ENCODE data around the gene SMIM10L2A. TPM values are rescaled to one million over a fixed set of nuclear protein-coding genes. Genes with fewer than 3 reads are reported as not detected.
A peak's percentile ranks its signal among the peaks of the same experiment; 100 is the strongest.

Gene SMIM10L2A
- total and polyA plus RNA-seq, 2 of the 8 experiments (the other 6 are each of a cell fraction or from before 2014, with no cell fraction given): 5.0 to 7.5 TPM

DNA sequence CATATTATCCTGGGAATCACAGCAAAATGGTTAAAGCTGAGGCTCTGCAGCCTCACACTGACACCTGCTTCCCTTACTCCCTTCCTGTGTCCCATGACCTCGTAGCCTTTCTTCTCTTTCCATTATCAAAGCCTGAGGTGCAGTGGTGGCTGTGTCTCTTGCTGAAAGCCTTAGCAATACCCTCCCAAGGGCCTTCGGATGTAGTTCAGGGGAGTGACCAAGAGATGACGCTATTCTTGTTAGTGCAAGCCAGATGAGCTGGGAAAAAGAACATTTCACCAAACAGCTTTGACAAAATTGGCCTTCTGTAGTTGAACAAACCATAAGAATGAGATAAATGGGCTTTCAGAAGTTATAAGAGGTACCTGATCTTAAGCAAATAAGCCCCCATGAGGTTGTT, 31.6 kb downstream of the SMIM10L2A start:
- Histone ChIP-seq H3K27me3 (replicated peaks in 1 of 4; ENCODE audit: control insufficient read depth in 3 of 4, extremely low read depth in 1 of 4, insufficient read depth in 3 of 4, low read length in 3 of 4) (no peaks in the 10 kb centered on the region), H3K27ac (ENCODE audit: low read depth, low read length) (no peak overlapping the region), H2BK15ac (ENCODE audit: low read length) (no peak overlapping the region), H3K23ac (ENCODE audit: insufficient read length) (no peak overlapping the region), H3K79me1 (ENCODE audit: low read depth, low read length) (no peaks in the 10 kb centered on the region), H4K5ac (ENCODE audit: insufficient read length, low read depth, low read length) (no peak overlapping the region), H3K14ac (ENCODE audit: insufficient read length) (no peak overlapping the region), H3K36me3 (ENCODE audit: control insufficient read depth in 2 of 4, insufficient read depth in 4 of 4, low read length in 3 of 4) (no peaks in the 10 kb centered on the region), H3K9me3 (ENCODE audit: insufficient read depth in 2 of 2, low read depth in 1 of 2, low read length in 1 of 2) (no peaks in the 10 kb centered on the region), H3K4me1 (replicated peaks in 1 of 4; ENCODE audit: control insufficient read depth in 3 of 4, insufficient read depth in 4 of 4, low read length in 3 of 4) (peaks cover 0 to 8% (median 0%) of the 10 kb centered on the region in 4 experiments; a peak in 1 of 7 replicates), H3K9ac (replicated peaks in 1 of 4; ENCODE audit: extremely low read depth in 1 of 4, low read depth in 3 of 4, low read length in 3 of 4) (no peak overlapping the region), H4K91ac (replicated peaks; ENCODE audit: insufficient read length, low read length) (no peak overlapping the region), H2AFZ (ENCODE audit: low read length) (no peak overlapping the region), H3K18ac (ENCODE audit: extremely low read depth, low read length) (no peak overlapping the region), H2BK12ac (ENCODE audit: low read depth, low read length) (no peak overlapping the region), H2BK20ac (ENCODE audit: low read length) (no peak overlapping the region), H3K4ac (replicated peaks; ENCODE audit: insufficient read length, low read depth, low read length) (no peak overlapping the region), H3K56ac (replicated peaks; ENCODE audit: insufficient read length, low read depth, low read length) (no peak overlapping the region), H2AK5ac (ENCODE audit: low read depth, low read length) (no peak overlapping the region), H3K23me2 (ENCODE audit: low read depth, low read length) (no peaks in the 10 kb centered on the region), H4K8ac (ENCODE audit: extremely low read depth, insufficient read depth, low read length) (no peak overlapping the region), H3K4me3 (ENCODE audit: extremely low read depth in 1 of 4, insufficient read depth in 2 of 4, low read depth in 3 of 4, low read length in 4 of 4) (no peak overlapping the region), H2BK5ac (ENCODE audit: low read depth, low read length) (no peak overlapping the region), H3K79me2 (ENCODE audit: control insufficient read depth in 1 of 2, insufficient read depth in 2 of 2, low read length in 2 of 2) (no peaks in the 10 kb centered on the region), H4K20me1 (replicated peaks in 1 of 2; ENCODE audit: control insufficient read depth in 1 of 2, insufficient read depth in 2 of 2, low read length in 2 of 2) (no peaks in the 10 kb centered on the region), H3K4me2 (ENCODE audit: insufficient read depth in 1 of 2, low read depth in 2 of 2, low read length in 2 of 2) (no peak overlapping the region), H2BK120ac (replicated peaks; ENCODE audit: low read depth, low read length) (no peak overlapping the region)
- WGBS, 2 experiments (ENCODE audit: extremely low coverage in 1 of 2, insufficient coverage in 1 of 2, insufficient read length in 1 of 2, insufficient replicate concordance in 2 of 2, low coverage in 1 of 2, low lambda C conversion rate in 2 of 2, missing lambda C conversion rate in 1 of 2): 71% methylated on average over 3 of the region's 3 CpGs; no CpG with 5 or more reads in 1 of the 2 experiments
- ChIA-PET CTCF (ENCODE audit: partially characterized antibody) (interaction anchor here (1.0 to 2.6 kb wide), 11 partner anchors 9 to 114 kb away, joined by 4 to 17 read pairs (median 5); no protein-coding TSS in a partner anchor), POLR2A (ENCODE audit: partially characterized antibody) (no interaction called here)
- peak; percentile 7 for FAIRE-seq
- DNase-seq (ENCODE audit: low read depth in 1 of 2, low spot score in 2 of 2): peak in 1 of 2 experiments; percentile 52
- TF ChIP-seq RAD21 (IDR thresholded peaks at IDR 0.05 in 1 of 2, conservative IDR thresholded peaks at IDR 0.05 in 1 of 2; ENCODE audit: low read depth in 2 of 2, low read length in 2 of 2) (peak in 1 of 2 experiments; percentile 34; a peak in 1 of 4 replicates), SIRT6 (IDR thresholded peaks at IDR 0.05; ENCODE audit: low read length) (no peak), EZH2 (IDR thresholded peaks at IDR 0.05; ENCODE audit: low read depth, low read length, severe bottlenecking) (no peak)
- TF ChIP-seq, protein P1, sequence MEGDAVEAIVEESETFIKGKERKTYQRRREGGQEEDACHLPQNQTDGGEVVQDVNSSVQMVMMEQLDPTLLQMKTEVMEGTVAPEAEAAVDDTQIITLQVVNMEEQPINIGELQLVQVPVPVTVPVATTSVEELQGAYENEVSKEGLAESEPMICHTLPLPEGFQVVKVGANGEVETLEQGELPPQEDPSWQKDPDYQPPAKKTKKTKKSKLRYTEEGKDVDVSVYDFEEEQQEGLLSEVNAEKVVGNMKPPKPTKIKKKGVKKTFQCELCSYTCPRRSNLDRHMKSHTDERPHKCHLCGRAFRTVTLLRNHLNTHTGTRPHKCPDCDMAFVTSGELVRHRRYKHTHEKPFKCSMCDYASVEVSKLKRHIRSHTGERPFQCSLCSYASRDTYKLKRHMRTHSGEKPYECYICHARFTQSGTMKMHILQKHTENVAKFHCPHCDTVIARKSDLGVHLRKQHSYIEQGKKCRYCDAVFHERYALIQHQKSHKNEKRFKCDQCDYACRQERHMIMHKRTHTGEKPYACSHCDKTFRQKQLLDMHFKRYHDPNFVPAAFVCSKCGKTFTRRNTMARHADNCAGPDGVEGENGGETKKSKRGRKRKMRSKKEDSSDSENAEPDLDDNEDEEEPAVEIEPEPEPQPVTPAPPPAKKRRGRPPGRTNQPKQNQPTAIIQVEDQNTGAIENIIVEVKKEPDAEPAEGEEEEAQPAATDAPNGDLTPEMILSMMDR (IDR thresholded peaks at IDR 0.05; ENCODE audit: control extremely low read depth in 1 of 3, insufficient read depth in 1 of 3, low read depth in 1 of 3, low read length in 3 of 3): peak in 2 of 3 experiments; percentile 39 to 56; a peak in 3 of 4 replicates
